IMR-90 (cell line): ENCODE data around the gene PPFIA2. TPM values are rescaled to one million over a fixed set of nuclear protein-coding genes. Genes with fewer than 3 reads are reported as not detected.

Source experiments
- ATAC-seq: fragments of 200-7000 bp; cut with Tn5 transposase; 2 replicates; pipeline ENCODE4 v1.9.1; 2020; ENCODE audit warnings: low read depth, mild to moderate bottlenecking, moderate library complexity
- BruUV-seq: library from RNA; stranded (reverse); fragments of 400-500 nt; replicated peaks from 2 replicates; lab custom pipeline; 2021; lab: Mats Ljungman, UMichigan
- CTCF ChIA-PET: fragments of 300-600 bp; formaldehyde crosslinking; extraction: SDS; loops from one replicate; lab custom pipeline; 2021; ENCODE audit warnings: antibody characterized with exemption; lab: Yijun Ruan, JAX
- POLR2A ChIA-PET: fragments of 300-600 bp; sonication (Branson Sonifier 250); formaldehyde crosslinking; loops from one replicate; lab custom pipeline; 2022; ENCODE audit warnings: antibody characterized with exemption; ENCODE audit not compliant: unreplicated experiment; lab: Charles Lee
- DNase-seq: peaks from one replicate; pipeline ENCODE4 v3.0.0; 2013
- H2AFZ ChIP-seq: replicated peaks from 2 replicates; pipeline ENCODE3; 2013; ENCODE audit warnings: low read length, mild to moderate bottlenecking; ENCODE audit not compliant: poor library complexity
- H2AK5ac ChIP-seq: 2 replicates; pipeline ENCODE4 v1.6.1; 2013; ENCODE audit warnings: low read depth, low read length, inconsistent platforms
- H2AK9ac ChIP-seq: replicated peaks from 2 replicates; pipeline ENCODE3; 2013; ENCODE audit warnings: mild to moderate bottlenecking, low read depth, low read length, moderate library complexity; ENCODE audit not compliant: poor library complexity
- H2BK120ac ChIP-seq: 2 replicates; pipeline ENCODE4 v1.6.1; 2013; ENCODE audit warnings: low read depth, low read length, inconsistent platforms
- H2BK15ac ChIP-seq: 3 replicates; pipeline ENCODE4 v1.6.1; 2013; ENCODE audit warnings: low read depth, low read length, inconsistent platforms
- H2BK20ac ChIP-seq: 2 replicates; pipeline ENCODE4 v1.6.1; 2013; ENCODE audit warnings: low read depth, mild to moderate bottlenecking, inconsistent platforms, low read length, moderate library complexity
- H2BK5ac ChIP-seq: 2 replicates; pipeline ENCODE4 v1.6.1; 2013; ENCODE audit warnings: mild to moderate bottlenecking, low read depth, low read length, inconsistent platforms; ENCODE audit not compliant: poor library complexity, severe bottlenecking
- H3K14ac ChIP-seq: replicated peaks from 2 replicates; pipeline ENCODE4 v1.6.1; 2013; ENCODE audit warnings: low read depth, low read length, inconsistent platforms
- H3K18ac ChIP-seq: 2 replicates; pipeline ENCODE4 v1.6.1; 2013; ENCODE audit warnings: low read depth, low read length, control low read depth
- H3K23ac ChIP-seq: 2 replicates; pipeline ENCODE4 v1.6.1; 2013; ENCODE audit warnings: low read depth, low read length, inconsistent platforms
- H3K27ac ChIP-seq: 2 replicates; pipeline ENCODE4 v1.5.1; 2013; ENCODE audit warnings: mild to moderate bottlenecking, control low read depth, low read length; ENCODE audit not compliant: insufficient read depth
- H3K27me3 ChIP-seq: 2 replicates; pipeline ENCODE4 v1.6.1; 2013; ENCODE audit warnings: low read length; ENCODE audit not compliant: control insufficient read depth, insufficient read depth
- H3K36me3 ChIP-seq: 2 replicates; pipeline ENCODE4 v1.6.1; 2013; ENCODE audit warnings: low read length, mixed read lengths; ENCODE audit not compliant: control insufficient read depth, insufficient read depth
- H3K4ac ChIP-seq: 2 replicates; pipeline ENCODE4 v1.6.1; 2013; ENCODE audit warnings: low read depth, low read length, inconsistent platforms
- H3K4me1 ChIP-seq: 2 replicates; pipeline ENCODE4 v1.6.1; 2013; ENCODE audit warnings: low read length, mixed read lengths; ENCODE audit not compliant: control insufficient read depth, insufficient read depth
- H3K4me2 ChIP-seq: 2 replicates; pipeline ENCODE4 v1.6.1; 2013; ENCODE audit warnings: low read depth, mild to moderate bottlenecking, control low read depth, low read length, moderate library complexity
- H3K4me3 ChIP-seq: 2 replicates; pipeline ENCODE4 v1.5.1; 2013; ENCODE audit warnings: low read depth, mild to moderate bottlenecking, control low read depth, low read length, moderate library complexity; ENCODE audit not compliant: insufficient read depth
- H3K56ac ChIP-seq: 2 replicates; pipeline ENCODE4 v1.6.1; 2013; ENCODE audit warnings: low read length, inconsistent platforms; ENCODE audit not compliant: insufficient read depth; ENCODE audit errors: extremely low read depth
- H3K79me1 ChIP-seq, 2 experiments: 2 replicates each; pipeline ENCODE4 v1.6.1; 2013; ENCODE audit warnings: low read length in 2 of 2, inconsistent platforms in 1 of 2, low read depth in 1 of 2
- H3K9ac ChIP-seq: 2 replicates; pipeline ENCODE4 v1.6.1; 2013; ENCODE audit warnings: low read depth, low read length, control low read depth
- H3K9me1 ChIP-seq: 2 replicates; pipeline ENCODE4 v1.6.1; 2013; ENCODE audit warnings: low read length, inconsistent platforms; ENCODE audit not compliant: insufficient read depth
- H3K9me3 ChIP-seq: 2 replicates; pipeline ENCODE4 v1.6.1; 2013; ENCODE audit warnings: low read length; ENCODE audit not compliant: control insufficient read depth, insufficient read depth
- H4K20me1 ChIP-seq: 2 replicates; pipeline ENCODE4 v1.6.1; 2013; ENCODE audit warnings: low read length, inconsistent platforms; ENCODE audit not compliant: insufficient read depth
- H4K5ac ChIP-seq: 2 replicates; pipeline ENCODE4 v1.6.1; 2013; ENCODE audit warnings: mild to moderate bottlenecking, low read depth, low read length, control low read depth
- H4K8ac ChIP-seq, 2 experiments: 2 replicates each; pipeline ENCODE4 v1.6.1; 2013; ENCODE audit warnings: low read depth in 2 of 2, low read length in 2 of 2, control low read depth in 1 of 2, inconsistent platforms in 1 of 2
- H4K91ac ChIP-seq: 2 replicates; pipeline ENCODE4 v1.6.1; 2013; ENCODE audit warnings: low read depth, low read length, inconsistent platforms; ENCODE audit not compliant: insufficient read depth
- CEBPB ChIP-seq: IDR thresholded peaks from 2 replicates; pipeline ENCODE4 v1.6.1; 2012; ENCODE audit warnings: low read depth, low read length, improper control_type of control experiment
- CHD1 ChIP-seq: IDR thresholded peaks from 2 replicates; pipeline ENCODE4 v1.6.1; 2012; ENCODE audit warnings: low read depth, low read length, improper control_type of control experiment
- FOS ChIP-seq: fragments of 150-350 bp; IDR thresholded peaks from 2 replicates; pipeline ENCODE4 v1.6.1; 2016; ENCODE audit warnings: low read depth, low read length
- MAFK ChIP-seq: IDR thresholded peaks from 2 replicates; pipeline ENCODE4 v1.6.1; 2012; ENCODE audit warnings: low read depth, low read length, improper control_type of control experiment
- MXI1 ChIP-seq: IDR thresholded peaks from 2 replicates; pipeline ENCODE4 v1.6.1; 2012; ENCODE audit warnings: low read depth, mild to moderate bottlenecking, low read length, moderate library complexity, borderline replicate concordance
- NFE2L2 ChIP-seq: fragments of 150-350 bp; IDR thresholded peaks from 2 replicates; pipeline ENCODE4 v1.6.1; 2016; ENCODE audit warnings: low read depth, mild to moderate bottlenecking, low read length
- POLR2A ChIP-seq: IDR thresholded peaks from 2 replicates; pipeline ENCODE4 v1.6.1; 2012; ENCODE audit warnings: mild to moderate bottlenecking, low read depth, low read length
- RAD21 ChIP-seq: IDR thresholded peaks from 2 replicates; pipeline ENCODE4 v1.6.1; 2012; ENCODE audit warnings: low read length, improper control_type of control experiment
- RCOR1 ChIP-seq: IDR thresholded peaks from 2 replicates; pipeline ENCODE4 v1.6.1; 2012; ENCODE audit warnings: mild to moderate bottlenecking, low read length, improper control_type of control experiment; ENCODE audit not compliant: insufficient replicate concordance
- RFX5 ChIP-seq: IDR thresholded peaks from 2 replicates; pipeline ENCODE4 v1.8.0; 2012; ENCODE audit warnings: low read depth, mild to moderate bottlenecking, low read length, moderate library complexity
- SMC3 ChIP-seq: fragments of 150-350 bp; IDR thresholded peaks from 2 replicates; pipeline ENCODE4 v1.6.1; 2016; ENCODE audit warnings: low read depth, mild to moderate bottlenecking, antibody characterized with exemption, low read length, moderate library complexity
- USF2 ChIP-seq: fragments of 150-350 bp; IDR thresholded peaks from 2 replicates; pipeline ENCODE4 v1.6.1; 2017; ENCODE audit warnings: mild to moderate bottlenecking, antibody characterized with exemption, low read length, low read depth
- WGBS, 2 experiments: methylation state at CpG; one replicate each; pipeline versions ENCODE4 v1.1.5 to v1.1.7; 2013; ENCODE audit warnings: missing lambda C conversion rate in 2 of 2; ENCODE audit not compliant: insufficient read length in 1 of 2; ENCODE audit errors: extremely low coverage in 2 of 2; 5-methylcytosine and 5-hydroxymethylcytosine counted together
- dilution Hi-C: fragments of 300-500 bp; cut with HindIII; formaldehyde crosslinking; loops from one replicate; pipeline ENCODE4 v1.14.3; 2018; ENCODE audit warnings: low sequenced_read_pairs; ENCODE audit not compliant: unreplicated experiment
- in situ Hi-C: fragments of 300-500 bp; cut with MboI; formaldehyde crosslinking; loops from 3 replicates; pipeline ENCODE4 v1.14.3; 2019; ENCODE audit warnings: low sequenced_read_pairs, inconsistent platforms, mixed read lengths
- intact Hi-C: fragments of 100-400 bp; cut with micrococcal nuclease; formaldehyde crosslinking; loops from 2 replicates; pipeline ENCODE4 v1.10.0; 2022
- polyA plus RNA-seq, 3 experiments: library from polyadenylated mRNA; depleted of rRNA; stranded (reverse); fragments of >200 nt; gene quantifications; 2 replicates each; pipeline ENCODE4 v1.2.3, GENCODE V29; 2012; ENCODE audit warnings: low replicate concordance in 1 of 3
- total RNA-seq: library from RNA; depleted of rRNA; stranded (reverse); fragments of >200 nt; gene quantifications from 2 replicates; pipeline ENCODE4 v1.2.3, GENCODE V29; 2012
- TF ChIP-seq, protein P1 (sequence below): fragments of 150-350 bp; IDR thresholded peaks from 2 replicates; pipeline ENCODE4 v1.6.1; 2016; ENCODE audit warnings: low read depth, mild to moderate bottlenecking, low read length, moderate library complexity, borderline replicate concordance

PPFIA2 gene
- total and polyA plus RNA-seq, 2 of the 4 experiments (the other 2 are of a cell fraction) = 0.29 to 1.3 TPM

DNA sequence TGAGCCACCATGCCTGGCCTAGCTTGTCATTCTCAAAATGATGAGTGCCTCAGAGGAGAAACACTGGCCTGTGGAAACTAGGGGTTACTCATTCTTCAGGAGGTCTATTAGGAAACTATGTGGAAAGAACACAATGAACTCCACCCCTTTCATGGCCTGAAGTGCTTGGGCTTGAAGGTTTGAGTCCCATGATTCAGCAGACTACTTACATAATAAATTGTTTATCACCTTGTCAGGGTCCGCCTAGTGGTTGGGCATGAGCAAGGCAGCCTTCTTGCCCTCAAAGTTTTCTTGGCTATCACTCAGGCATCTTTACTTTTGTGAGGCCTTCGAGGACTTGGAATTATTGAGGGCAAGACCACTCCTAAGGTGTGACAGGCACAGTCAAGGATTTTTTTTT is 430.1 kb downstream of the PPFIA2 start:
- TF ChIP-seq, protein P1, sequence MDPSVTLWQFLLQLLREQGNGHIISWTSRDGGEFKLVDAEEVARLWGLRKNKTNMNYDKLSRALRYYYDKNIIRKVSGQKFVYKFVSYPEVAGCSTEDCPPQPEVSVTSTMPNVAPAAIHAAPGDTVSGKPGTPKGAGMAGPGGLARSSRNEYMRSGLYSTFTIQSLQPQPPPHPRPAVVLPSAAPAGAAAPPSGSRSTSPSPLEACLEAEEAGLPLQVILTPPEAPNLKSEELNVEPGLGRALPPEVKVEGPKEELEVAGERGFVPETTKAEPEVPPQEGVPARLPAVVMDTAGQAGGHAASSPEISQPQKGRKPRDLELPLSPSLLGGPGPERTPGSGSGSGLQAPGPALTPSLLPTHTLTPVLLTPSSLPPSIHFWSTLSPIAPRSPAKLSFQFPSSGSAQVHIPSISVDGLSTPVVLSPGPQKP = no peak
- TF ChIP-seq SMC3 (no peak), CEBPB (no peak), RFX5 (no peak), USF2 (no peak), RCOR1 (no peak), MAFK (no peak), CHD1 (no peak), NFE2L2 (no peak), FOS (no peak), MXI1 (no peak), RAD21 (no peak), POLR2A (no peak)
- dilution Hi-C loops (no loop called here), in situ Hi-C loops (no loop called here), intact Hi-C loops (no loop called here)
- no peak overlapping the region for H3K4ac ChIP-seq
- H2BK5ac ChIP-seq = no peak overlapping the region
- no peak overlapping the region for H3K9ac ChIP-seq
- H2BK15ac ChIP-seq = no peak overlapping the region
- BruUV-seq = no TSS peak
- 20% methylated on average over 1 of the region's 2 CpGs; no CpG with 5 or more reads in 1 of the 2 experiments for WGBS, 2 experiments
- no peaks in the 10 kb centered on the region for H3K36me3 ChIP-seq
- no peak overlapping the region for H3K23ac ChIP-seq
- no peak overlapping the region for H2BK120ac ChIP-seq
- ATAC-seq = no peak
- peak; percentile 2 for DNase-seq
- no peak overlapping the region for H2AK9ac ChIP-seq
- no peak overlapping the region for H3K18ac ChIP-seq
- H3K4me1 ChIP-seq = no peaks in the 10 kb centered on the region
- no peaks in the 10 kb centered on the region for H3K79me1 ChIP-seq
- no peak overlapping the region for H3K4me2 ChIP-seq
- no peak overlapping the region for H3K56ac ChIP-seq
- H3K14ac ChIP-seq = no peak overlapping the region
- H2AFZ ChIP-seq = no peak overlapping the region
- CTCF ChIA-PET = no interaction called here
- no peaks in the 10 kb centered on the region for H3K9me3 ChIP-seq
- H4K91ac ChIP-seq = no peak overlapping the region
- H2AK5ac ChIP-seq = no peak overlapping the region
- H4K5ac ChIP-seq = no peak overlapping the region
- H3K4me3 ChIP-seq = no peak overlapping the region
- no peak overlapping the region for H3K27ac ChIP-seq
- H4K8ac ChIP-seq = no peak overlapping the region
- no peak overlapping the region for H2BK20ac ChIP-seq
- H4K20me1 ChIP-seq = no peaks in the 10 kb centered on the region
- POLR2A ChIA-PET = no interaction called here
- no peaks in the 10 kb centered on the region for H3K9me1 ChIP-seq
- no peaks in the 10 kb centered on the region for H3K27me3 ChIP-seq
